Heart right ventricle (tissue), 16 donors: ENCODE data around the gene GPR82. TPM values are rescaled to one million over a fixed set of nuclear protein-coding genes. Genes with fewer than 3 reads are reported as not detected.
A peak's percentile ranks its signal among the peaks of the same experiment; 100 is the strongest.
"Not testable (repeated sequence)": the region's sequence is repeated elsewhere in the genome, so short reads cannot be mapped to it uniquely, and the experiment has no call there.

Source experiments
- ATAC-seq, 8 donors: fragments of 200-7000 bp; cut with Tn5 transposase; one replicate each; pipeline ENCODE4 v1.9.1; 2020; ENCODE audit warnings: mild to moderate bottlenecking in 8 of 8, moderate library complexity in 8 of 8, moderate number of reproducible peaks in 1 of 8
- DNase-seq, 2 donors: peaks; one replicate each; pipeline ENCODE4 v3.0.0-alpha.2; 2020
- H3K27ac ChIP-seq, 10 donors: fragments of 200-600 bp; sonication (generic) in 2 of 10; one replicate each; pipeline versions ENCODE4 v1.5.0 to v1.8.0; 2020 to 2022; ENCODE audit warnings: mild to moderate bottlenecking in 3 of 10
- H3K27me3 ChIP-seq, 7 donors: fragments of 200-600 bp; one replicate each; pipeline ENCODE4 v1.8.0; 2021 to 2022; ENCODE audit warnings: mild to moderate bottlenecking in 2 of 7
- H3K36me3 ChIP-seq, 9 donors: fragments of 200-600 bp; sonication (generic) in 1 of 9; one replicate each; pipeline versions ENCODE4 v1.5.0 to v1.8.0; 2020 to 2022; ENCODE audit warnings: mild to moderate bottlenecking in 2 of 9
- H3K4me1 ChIP-seq, 9 donors: fragments of 200-600 bp; sonication (generic) in 1 of 9; one replicate each; pipeline versions ENCODE4 v1.5.0 to v1.8.0; 2020 to 2022; ENCODE audit warnings: mild to moderate bottlenecking in 4 of 9
- H3K4me3 ChIP-seq, 10 donors: fragments of 200-600 bp; sonication (generic) in 2 of 10; one replicate each; pipeline versions ENCODE4 v1.5.0 to v1.8.0; 2020 to 2022; ENCODE audit warnings: mild to moderate bottlenecking in 7 of 10, moderate library complexity in 2 of 10
- H3K9me3 ChIP-seq, 11 donors: fragments of 200-600 bp in 10 of 11; sonication (generic) in 2 of 11; one replicate each; pipeline versions ENCODE4 v1.5.0 to v1.8.0; 2013 to 2022; ENCODE audit warnings: mild to moderate bottlenecking in 2 of 11, control low read depth in 1 of 11, moderate library complexity in 1 of 11
- WGBS, 2 donors: extraction: QIAGEN DNeasy Blood & Tissue Kit; methylation state at CpG; one replicate each; pipeline ENCODE4 v1.1.7; 2013; ENCODE audit warnings: inconsistent platforms in 1 of 2; 5-methylcytosine and 5-hydroxymethylcytosine counted together
- intact Hi-C, 10 donors: fragments of 100-400 bp; cut with DNase I; formaldehyde crosslinking; loops; one replicate each; pipeline versions ENCODE4 v1.11.1 to v1.14.2; 2022
- long read RNA-seq, 3 donors: library from polyadenylated mRNA; unstranded; transcript quantifications; one replicate each; pipeline ENCODE4 v2.0.0, GENCODE V29; 2020 to 2021
- polyA plus RNA-seq, 2 donors: library from polyadenylated mRNA; stranded (reverse); fragments of 200-250 nt; gene quantifications; one replicate each; pipeline ENCODE4 v1.2.3, GENCODE V29; 2013
- total RNA-seq, 10 donors: library from RNA; stranded (reverse); fragmentation: NEBNext Ultra II Directional in 3 of 10; extraction: Animal tissue kit (Norgen Biotek cat#: 25700) in 3 of 10; gene quantifications; one replicate each; pipeline versions ENCODE4 v1.2.1 to v1.2.4, GENCODE V29; 2021 to 2023
- TF ChIP-seq, protein P1 (sequence below), 9 donors: fragments of 200-600 bp; sonication (generic) in 2 of 9; IDR thresholded peaks; one replicate each; pipeline versions ENCODE4 v1.5.0 to v1.8.0; 2021 to 2022; ENCODE audit warnings: antibody characterized with exemption in 9 of 9, mild to moderate bottlenecking in 5 of 9, moderate library complexity in 1 of 9
- donor health status: Arrhythmogenic right ventricular cardiomyopathy.
- donor health status: ischemic (EF 13 %, LVEDD 7.1; RV severe dilation, severe dysfunction).
- donor health status: healthy with polysubstance abuse.
- donor health status: DM: no; HTN: yes; CAD: no.
- donor health status: DM: no; HTN: no; CAD: no.
- donor health status: ischemic (EF 25% LVEDD 6.9; RV normal size, moderate dysfunction).
- donor health status: ischemic (EF 25% LVEDD 5.7; RV mildly dilated, moderate dysfunction).
- donor health status: healthy.
- donor health status: DM: yes; HTN: yes; CAD: no.
- donor health status: Ischemic cardiomyopathy.
- donor health status: ischemic (EF 35%, LVEDD 5.7; RV mildly dilated, moderate dysfunction).
- donor health status: nonischemic (EF 11% LVEDD 7.7; RV severe dilation, severe dysfunction).
- donor health status: DM: yes; HTN: yes; CAD: no.
- donor health status: PGD.
- donor health status: ischemic (EF 29% LVEDD 5.4; RV normal size, mild dysfunction).
- donor health status: nonischemic (EF 23%, LVEDD 6.1; RV moderate dilation, normal function).

GPR82 gene
- under 1 TPM in 3 of 10 donors, not detected in 7; 0.09 to 0.36 (median 0.25) TPM for total RNA-seq
- polyA plus RNA-seq: under 1 TPM in 1 of 2 donors, not detected in 1; 0.06 TPM
- long read RNA-seq, donor 1: 0 reads
- long read RNA-seq, donor 2, partial matches to known transcripts: 0 of 1 reads
- long read RNA-seq, donor 2, other reads (novel, unspliced or antisense): 1 of 1 reads
- long read RNA-seq, donor 3: 0 reads

DNA sequence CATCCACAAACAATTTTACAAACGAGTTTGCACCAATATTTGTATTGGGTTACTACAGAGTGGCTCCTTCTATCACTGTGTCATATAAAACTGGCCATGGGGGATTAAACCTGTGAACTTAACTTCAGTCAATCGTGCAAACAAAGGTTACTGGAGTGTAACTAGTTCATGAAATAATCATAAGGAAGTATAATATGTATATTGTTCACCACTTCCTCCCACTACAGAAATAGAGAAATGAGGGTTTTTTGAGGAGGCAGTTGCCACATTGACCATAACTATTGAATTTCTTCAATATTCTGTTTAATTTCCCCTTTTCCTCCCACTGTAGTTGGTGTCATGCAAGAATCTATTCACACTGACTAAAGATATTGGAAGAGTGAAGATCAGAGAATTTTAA is at the start of gene GPR82:
TSS of gene GPR82 (plus strand) at position 356 of the 400 bp plus-strand sequence. CDS start 2,846 bp downstream, outside the sequence.
- WGBS, 2 donors: 73 to 84% methylated on average over 2 of the region's 2 CpGs
- H3K4me1 ChIP-seq: peaks cover 0 to 24% (median 0%) of the 10 kb centered on the region in 9 donors
- intact Hi-C loops: no loop called here

GRCh38 chrX:41676361-41676760 is 47.6 kb upstream of the GPR82 start:
- H3K4me1 ChIP-seq, DNase-seq, intact Hi-C loops, H3K4me3 ChIP-seq, ATAC-seq, H3K9me3 ChIP-seq, H3K36me3 ChIP-seq: not testable (repeated sequence)
- H3K27ac ChIP-seq: peak overlapping the region in 1 of 10 donors; percentile 48
- WGBS, 2 donors: 98 to 99% methylated on average over 10 to 13 of the region's 15 CpGs
- peaks cover 0 to 18% (median 0%) of the 10 kb centered on the region in 7 donors for H3K27me3 ChIP-seq

More for the DNA sequence above, at the start of gene GPR82:
- H3K27ac ChIP-seq: no peak within 1 kb of the TSS
- peaks cover 0 to under 1% (median 0%) of the 10 kb centered on the region in 9 donors for H3K36me3 ChIP-seq
- peaks cover 0 to 13% (median 0%) of the 10 kb centered on the region in 11 donors for H3K9me3 ChIP-seq
- H3K27me3 ChIP-seq: peaks cover 0 to 26% (median 0%) of the 10 kb centered on the region in 7 donors
- H3K4me3 ChIP-seq: peak within 1 kb of the TSS in 1 of 10 donors; percentile 20
- DNase-seq (no peak), ATAC-seq (no peak)
- TF ChIP-seq, protein P1, sequence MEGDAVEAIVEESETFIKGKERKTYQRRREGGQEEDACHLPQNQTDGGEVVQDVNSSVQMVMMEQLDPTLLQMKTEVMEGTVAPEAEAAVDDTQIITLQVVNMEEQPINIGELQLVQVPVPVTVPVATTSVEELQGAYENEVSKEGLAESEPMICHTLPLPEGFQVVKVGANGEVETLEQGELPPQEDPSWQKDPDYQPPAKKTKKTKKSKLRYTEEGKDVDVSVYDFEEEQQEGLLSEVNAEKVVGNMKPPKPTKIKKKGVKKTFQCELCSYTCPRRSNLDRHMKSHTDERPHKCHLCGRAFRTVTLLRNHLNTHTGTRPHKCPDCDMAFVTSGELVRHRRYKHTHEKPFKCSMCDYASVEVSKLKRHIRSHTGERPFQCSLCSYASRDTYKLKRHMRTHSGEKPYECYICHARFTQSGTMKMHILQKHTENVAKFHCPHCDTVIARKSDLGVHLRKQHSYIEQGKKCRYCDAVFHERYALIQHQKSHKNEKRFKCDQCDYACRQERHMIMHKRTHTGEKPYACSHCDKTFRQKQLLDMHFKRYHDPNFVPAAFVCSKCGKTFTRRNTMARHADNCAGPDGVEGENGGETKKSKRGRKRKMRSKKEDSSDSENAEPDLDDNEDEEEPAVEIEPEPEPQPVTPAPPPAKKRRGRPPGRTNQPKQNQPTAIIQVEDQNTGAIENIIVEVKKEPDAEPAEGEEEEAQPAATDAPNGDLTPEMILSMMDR (IDR thresholded peaks at IDR 0.05): no peak

GRCh38 chrX:41677183-41678060 is 46.6 kb upstream of the GPR82 start:
- TF ChIP-seq, protein P1 (IDR thresholded peaks at IDR 0.05): no peak
- DNase-seq: no peak
- H3K9me3 ChIP-seq: no peaks in the 10 kb centered on the region
- H3K4me1 ChIP-seq: peaks cover 0 to 6% (median 0%) of the 10 kb centered on the region in 9 donors
- intact Hi-C loops: no loop called here
- H3K27me3 ChIP-seq: peaks cover 0 to 17% (median 0%) of the 10 kb centered on the region in 7 donors
- 61 to 73% methylated on average over 6 of the region's 6 CpGs for WGBS, 2 donors
- H3K36me3 ChIP-seq: no peaks in the 10 kb centered on the region
- H3K27ac ChIP-seq: peak overlapping the region in 2 of 10 donors; percentile 25 to 48
- no peak for ATAC-seq
- H3K4me3 ChIP-seq: no peak overlapping the region

DNA sequence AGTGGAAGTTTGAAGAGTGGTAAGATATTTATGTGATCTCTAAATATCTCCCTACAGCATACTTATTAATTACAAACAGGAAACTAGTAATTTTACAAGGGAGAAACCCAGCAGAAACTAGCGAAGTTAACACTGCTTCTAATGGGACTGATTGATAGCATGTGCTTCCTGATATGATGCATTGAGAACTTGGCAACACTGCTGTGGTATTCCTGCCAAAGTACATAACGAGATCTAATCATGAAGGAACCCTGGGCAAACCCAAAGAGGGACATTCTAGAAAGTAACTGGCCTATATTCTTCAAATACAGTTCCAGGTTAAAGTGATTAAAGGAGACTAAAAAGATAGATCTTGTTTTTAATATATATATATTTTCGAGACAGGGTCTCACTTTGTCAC is 39.8 kb upstream of the GPR82 start:
- no peak for ATAC-seq
- WGBS, 2 donors: 30 to 31% methylated on average over 3 of the region's 3 CpGs
- H3K36me3 ChIP-seq: no peaks in the 10 kb centered on the region

More for the DNA sequence above, 39.8 kb upstream of the GPR82 start:
- TF ChIP-seq, protein P1 (IDR thresholded peaks at IDR 0.05): no peak
- no peak overlapping the region for H3K4me3 ChIP-seq
- intact Hi-C loops: no loop called here
- peaks cover 0 to 9% (median 0%) of the 10 kb centered on the region in 9 donors for H3K4me1 ChIP-seq
- no peaks in the 10 kb centered on the region for H3K9me3 ChIP-seq
- DNase-seq: no peak
- H3K27me3 ChIP-seq: peaks cover 0 to 13% (median 0%) of the 10 kb centered on the region in 7 donors
- no peak overlapping the region for H3K27ac ChIP-seq
